Mucosa of descending colon (tissue), 3 donors: ENCODE results near the gene ARRB2. TPM values are rescaled to one million over a fixed set of nuclear protein-coding genes. Genes with fewer than 3 reads are reported as not detected.
A peak's percentile ranks its signal among the peaks of the same experiment; 100 is the strongest.

ENCODE experiments used
- ATAC-seq: fragments of 200-7000 bp; cut with Tn5 transposase; one replicate; pipeline ENCODE4 v1.9.1; 2020; ENCODE audit warnings: mild to moderate bottlenecking, moderate library complexity
- DNase-seq, 3 donors: peaks; one replicate each; pipeline ENCODE4 v3.0.0-alpha.2; 2020
- H3K36me3 ChIP-seq: fragments of 200-600 bp; one replicate; pipeline ENCODE4 v1.8.0; 2021; ENCODE audit warnings: low read depth, mild to moderate bottlenecking
- H3K4me1 ChIP-seq: fragments of 200-600 bp; one replicate; pipeline ENCODE4 v1.8.0; 2021; ENCODE audit warnings: low read depth, mild to moderate bottlenecking
- H3K4me3 ChIP-seq: fragments of 200-600 bp; one replicate; pipeline ENCODE4 v1.8.0; 2021; ENCODE audit warnings: mild to moderate bottlenecking
- H3K9me3 ChIP-seq: fragments of 200-600 bp; one replicate; pipeline ENCODE4 v1.8.0; 2021; ENCODE audit warnings: mild to moderate bottlenecking
- CTCF ChIP-seq: fragments of 200-600 bp; IDR thresholded peaks from one replicate; pipeline ENCODE4 v1.8.0; 2022; ENCODE audit warnings: antibody characterized with exemption, mild to moderate bottlenecking
- intact Hi-C, 2 donors: fragments of 100-400 bp; cut with DNase I in 1 of 2; cut with micrococcal nuclease in 1 of 2; formaldehyde crosslinking; loops; one replicate each; pipeline versions ENCODE4 v1.11.0 to v1.11.1; 2022; cut with DNase I, micrococcal nuclease
- total RNA-seq, 3 donors: library from RNA; stranded (reverse); fragmentation: NEBNext Ultra II Directional in 2 of 3; extraction: Animal tissue kit (Norgen Biotek cat#: 25700) in 2 of 3; gene quantifications; one replicate each; pipeline versions ENCODE4 v1.2.1 to v1.2.4, GENCODE V29; 2021 to 2023
- donor health status: DM: no; HTN: no; CAD: no; lungs with moderate emphysema.
- donor health status: DM: no; HTN: no; CAD: no.
- donor health status: DM: no; HTN: yes; CAD: no.

ARRB2 gene
- total RNA-seq, 3 donors from 2014 or later: 29.7 to 56.5 (median 49.9) TPM

GRCh38 chr17:4743898-4744297, 33.5 kb downstream of the ARRB2 start:
- ATAC-seq: no peak
- no peak for TF ChIP-seq CTCF
- H3K4me1 ChIP-seq: peaks cover under 1% of the 10 kb centered on the region

GRCh38 chr17:4744999-4745969, 34.9 kb downstream of the ARRB2 start:
- intact Hi-C loops: no loop called here
- no peak for TF ChIP-seq CTCF
- Histone ChIP-seq H3K4me1 (no peaks in the 10 kb centered on the region), H3K36me3 (no peaks in the 10 kb centered on the region), H3K9me3 (no peaks in the 10 kb centered on the region), H3K4me3 (no peak overlapping the region)
- ATAC-seq: peak; percentile 10
- DNase-seq: no peak

More at GRCh38 chr17:4743898-4744297, 33.5 kb downstream of the ARRB2 start:
- H3K36me3 ChIP-seq: no peaks in the 10 kb centered on the region
- intact Hi-C loops: no loop called here
- H3K9me3 ChIP-seq: no peaks in the 10 kb centered on the region
- DNase-seq: no peak
- no peak overlapping the region for H3K4me3 ChIP-seq

- intact Hi-C loops: no loop called here
- Histone ChIP-seq H3K9me3 (no peaks in the 10 kb centered on the region), H3K36me3 (no peaks in the 10 kb centered on the region), H3K4me1 (no peaks in the 10 kb centered on the region), H3K4me3 (no peak overlapping the region)
- no peak for TF ChIP-seq CTCF
- ATAC-seq (peak; percentile 57), DNase-seq (no peak)
Observed at GRCh38 chr17:4747847-4748246, 37.4 kb downstream of the ARRB2 start.

GRCh38 chr17:4748686-4749085, 38.3 kb downstream of the ARRB2 start:
- no peak for TF ChIP-seq CTCF

GRCh38 chr17:4750606-4751005, 40.2 kb downstream of the ARRB2 start:
- intact Hi-C loops: no loop called here
- DNase-seq (no peak), ATAC-seq (no peak)
- Histone ChIP-seq H3K4me1 (no peaks in the 10 kb centered on the region), H3K9me3 (no peaks in the 10 kb centered on the region), H3K36me3 (no peaks in the 10 kb centered on the region), H3K4me3 (no peak overlapping the region)
- TF ChIP-seq CTCF: no peak

More at GRCh38 chr17:4748686-4749085, 38.3 kb downstream of the ARRB2 start:
- H3K36me3 ChIP-seq: no peaks in the 10 kb centered on the region
- intact Hi-C loops: no loop called here
- H3K4me1 ChIP-seq: no peaks in the 10 kb centered on the region
- H3K4me3 ChIP-seq: no peak overlapping the region
- H3K9me3 ChIP-seq: no peaks in the 10 kb centered on the region
- DNase-seq (no peak), ATAC-seq (no peak)
